H1 (cell line): ENCODE measurements around the gene DUSP10. TPM values are rescaled to one million over a fixed set of nuclear protein-coding genes. Genes with fewer than 3 reads are reported as not detected.

Experiments
- polyA plus RNA-seq, 7 experiments: library from polyadenylated mRNA; depleted of rRNA in 3 of 7; stranded (reverse) in 5 of 7; unstranded in 2 of 7; fragments of >200 nt in 5 of 7; fragments of 200-250 nt in 2 of 7; gene quantifications; 1 replicate in 5 of 7; 2 replicates in 1 of 7; 4 replicates in 1 of 7; pipeline versions ENCODE4 v1.2.1 to v1.2.3, GENCODE V29; 2011 to 2013; ENCODE audit warnings: missing spikeins in 2 of 7, mixed read lengths in 2 of 7
- total RNA-seq: library from RNA; stranded (reverse); fragmentation: NEBNext Ultra II Directional; extraction: Animal tissue kit (Norgen Biotek cat#: 25700); gene quantifications from 2 replicates; pipeline ENCODE4 v1.2.1, GENCODE V29; 2021
- TF ChIP-seq, protein P1 (sequence below): IDR thresholded peaks from 2 replicates; pipeline ENCODE4 v1.6.1; 2012; ENCODE audit warnings: inconsistent platforms

The DUSP10 gene
- total and polyA plus RNA-seq, 2 of the 8 experiments (the other 6 are each of a cell fraction or from before 2014, with no cell fraction given), result 1.2 TPM

DNA sequence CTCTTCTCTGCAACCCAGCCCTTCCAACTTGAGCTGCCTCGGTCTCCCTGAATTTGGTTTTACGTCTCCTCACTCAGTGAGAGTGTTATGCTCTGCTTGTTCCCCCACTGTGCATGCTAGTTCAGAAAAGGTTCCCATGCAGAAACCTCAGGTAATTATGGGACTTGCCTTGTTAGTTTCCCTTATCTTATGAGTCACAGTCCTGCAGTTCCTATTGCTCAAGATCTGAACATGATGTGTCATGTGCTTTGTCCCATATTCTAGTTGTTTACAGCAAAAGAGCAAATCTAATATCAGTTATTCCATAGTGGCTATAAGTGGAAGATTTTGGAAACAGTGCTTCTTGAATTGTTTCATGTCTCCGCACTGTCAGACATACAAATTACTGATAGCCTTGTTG lies 74.4 kb downstream of the DUSP10 start (continued):
- TF ChIP-seq, protein P1, sequence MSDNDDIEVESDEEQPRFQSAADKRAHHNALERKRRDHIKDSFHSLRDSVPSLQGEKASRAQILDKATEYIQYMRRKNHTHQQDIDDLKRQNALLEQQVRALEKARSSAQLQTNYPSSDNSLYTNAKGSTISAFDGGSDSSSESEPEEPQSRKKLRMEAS, result no peak
